ENCODE results near the gene NTRK1.

Gene NTRK1

GRCh38 chr1:156930483-156930882, 69.8 kb downstream of the NTRK1 start:
- no peak for DNase-seq (ENCODE audit: low read depth in 2 of 2, low spot score in 1 of 2)

Data from stimulated activated CD8-positive, alpha-beta memory T cell treated with anti-CD3 and anti-CD28 coated beads, Interleukin-4, amount 100 ng/mL, for 1 hour (primary cell).